Hematopoietic multipotent progenitor cell treated with erythropoietin and hydrocortisone succinate and interleukin-3 and kit ligand, for 15 days (in vitro differentiated cells): ENCODE measurements around the gene SERP2.
A peak's percentile ranks its signal among the peaks of the same experiment; 100 is the strongest.

Source experiments
- DNase-seq: peaks from one replicate; pipeline ENCODE4 v3.0.0-alpha.2; 2015; ENCODE audit warnings: low spot score

SERP2 gene

DNA sequence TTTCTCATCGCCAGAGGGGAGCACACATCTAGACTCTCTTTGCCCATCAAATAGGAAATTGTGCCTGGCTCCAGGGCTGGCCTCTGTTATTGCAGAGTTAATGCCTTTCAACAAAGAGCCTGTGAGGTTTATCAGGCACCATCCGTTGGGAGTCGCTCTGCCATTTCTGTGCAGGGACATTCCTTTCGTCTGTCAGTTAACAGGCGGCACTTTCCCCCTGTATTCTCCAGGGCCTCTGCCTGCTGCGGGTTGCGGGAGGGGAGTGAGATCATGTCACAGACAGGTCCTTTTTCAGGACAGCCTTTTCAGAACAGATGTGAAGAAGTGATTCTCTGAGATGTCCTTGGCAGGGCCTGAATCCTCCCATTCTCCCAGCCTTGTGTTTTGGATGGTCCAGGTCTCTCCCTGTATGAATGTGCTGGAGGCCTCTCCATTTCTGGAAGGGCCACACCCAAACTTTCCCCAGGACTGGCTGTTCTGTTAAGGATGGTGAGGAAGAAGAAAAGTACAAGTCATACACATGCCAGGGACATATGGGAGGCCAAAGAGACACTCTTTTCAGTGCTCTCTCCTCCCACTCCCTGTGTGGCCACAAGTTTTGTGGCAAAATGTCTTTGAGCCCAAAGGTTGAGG, 14.9 kb downstream of the SERP2 start:
- peak; percentile 44 for DNase-seq

DNA sequence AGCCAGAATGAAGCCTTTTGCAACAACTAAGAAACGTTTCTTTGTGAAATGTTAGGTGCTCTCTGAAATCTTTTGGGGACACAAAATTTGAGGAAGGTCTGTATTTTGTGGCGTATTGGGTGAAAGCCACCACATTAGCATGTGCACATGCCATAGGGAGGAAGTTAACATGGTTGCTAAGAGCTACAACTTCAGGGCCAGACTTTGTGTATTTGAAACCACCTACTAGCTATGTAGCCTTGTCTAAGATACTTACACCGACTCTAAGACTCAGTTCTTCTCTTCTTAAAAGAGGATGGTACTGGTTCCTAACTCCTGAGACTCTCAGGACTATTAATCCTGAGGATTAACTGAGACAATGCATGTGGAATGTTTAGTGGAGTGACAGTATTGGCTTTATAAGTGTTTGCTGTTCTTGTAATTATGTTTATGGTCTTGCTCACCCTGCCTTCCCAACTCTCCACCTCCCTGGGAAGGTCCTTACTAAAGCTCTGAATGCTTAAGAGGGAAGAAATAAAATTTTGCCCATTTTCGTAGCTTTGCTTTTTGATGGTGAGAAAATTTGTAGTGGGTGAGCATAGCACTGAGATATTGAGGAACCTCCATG, 15.5 kb downstream of the SERP2 start:
- no peak for DNase-seq

DNA sequence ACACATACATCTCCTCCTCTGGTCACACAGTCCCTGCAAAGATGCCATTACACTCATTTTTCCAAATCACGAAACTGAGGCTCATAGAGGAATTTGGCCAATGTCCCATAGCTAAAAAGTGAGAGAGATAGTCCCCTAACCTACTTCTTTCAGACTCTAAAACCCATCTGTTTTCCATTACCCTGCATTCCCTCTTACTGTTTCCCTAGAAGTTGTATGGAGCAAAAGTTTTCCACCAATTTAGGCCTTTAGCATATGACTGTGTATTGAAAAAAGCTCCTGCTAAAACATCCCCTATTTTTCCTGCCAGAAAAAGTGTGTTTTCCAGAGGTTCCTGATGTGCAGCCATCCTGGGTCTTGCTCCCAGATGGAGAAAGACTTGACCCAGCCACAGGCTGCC, 16.3 kb downstream of the SERP2 start:
- no peak for DNase-seq

DNA sequence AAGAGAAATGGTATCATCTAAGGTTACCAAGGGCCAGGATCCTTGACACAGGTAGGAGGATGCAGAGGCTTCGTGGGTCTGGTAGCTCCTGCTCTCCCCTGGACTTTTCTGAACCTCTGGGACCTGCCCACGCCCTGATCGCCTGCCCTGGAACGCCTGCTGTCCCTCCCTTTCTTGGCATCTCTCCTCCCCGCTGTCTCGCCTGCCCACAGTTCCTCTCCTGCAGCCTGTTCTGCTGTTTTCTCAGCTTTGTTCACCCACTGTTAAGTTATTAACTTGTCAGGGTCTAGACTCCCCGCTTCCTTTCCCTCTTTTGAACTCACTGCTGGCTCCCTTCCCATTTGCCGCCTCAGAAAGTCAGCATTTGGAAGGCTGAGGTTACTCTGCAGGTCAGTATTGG, 19.8 kb downstream of the SERP2 start:
- peak; percentile 63 for DNase-seq

DNA sequence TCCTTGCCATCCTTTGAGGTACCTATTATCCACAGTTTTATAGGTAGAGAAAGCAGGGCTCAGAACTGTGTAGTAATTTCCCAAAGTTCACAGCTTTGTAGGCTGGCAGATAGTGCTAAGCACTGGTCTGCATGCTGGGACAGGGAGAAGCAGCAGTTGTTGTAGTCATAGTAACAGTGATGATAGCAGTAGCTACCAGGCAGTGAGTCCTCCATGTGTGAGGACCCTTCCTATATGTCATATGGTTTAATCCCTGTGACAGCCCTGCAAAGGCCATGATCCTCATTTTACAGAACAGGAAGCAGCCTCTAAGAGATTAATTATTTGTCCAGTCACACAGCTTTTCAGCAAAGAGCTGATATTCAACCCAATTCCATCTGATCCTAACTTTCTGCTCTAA, 21.0 kb downstream of the SERP2 start:
- DNase-seq = no peak

DNA sequence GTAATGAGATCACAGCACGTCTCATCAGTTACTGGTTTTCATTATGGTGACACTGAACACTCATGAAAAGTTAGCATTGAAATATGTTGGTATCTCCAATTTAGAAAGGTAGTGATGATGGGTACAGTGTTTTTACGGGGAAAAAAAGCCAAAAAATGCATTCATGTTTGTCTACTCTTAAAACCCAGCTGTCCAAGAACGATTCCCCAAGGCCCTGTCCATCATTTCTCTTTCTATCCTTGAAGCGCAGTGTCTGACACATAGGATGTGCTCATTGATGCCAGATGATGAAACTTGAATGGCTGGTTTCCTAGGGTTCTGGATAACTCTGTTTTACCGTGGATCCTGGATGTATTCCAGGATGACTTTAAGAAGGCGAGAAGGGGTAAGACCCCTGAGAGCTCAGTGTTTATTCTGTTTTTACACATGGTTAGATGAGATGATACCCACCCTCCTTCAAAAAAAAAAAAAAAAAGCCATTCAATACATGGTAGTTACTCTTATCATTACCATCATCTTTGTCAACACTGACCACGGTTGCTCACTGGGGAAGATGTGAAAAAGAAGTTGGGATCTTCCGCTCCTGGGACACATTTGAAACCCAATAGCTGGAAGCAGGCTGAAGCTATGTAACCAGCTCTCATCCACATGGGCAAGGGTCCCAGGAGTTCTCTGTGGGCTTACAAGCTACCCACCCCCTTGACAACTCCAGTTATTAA, 22.5 kb downstream of the SERP2 start:
- no peak for DNase-seq

DNA sequence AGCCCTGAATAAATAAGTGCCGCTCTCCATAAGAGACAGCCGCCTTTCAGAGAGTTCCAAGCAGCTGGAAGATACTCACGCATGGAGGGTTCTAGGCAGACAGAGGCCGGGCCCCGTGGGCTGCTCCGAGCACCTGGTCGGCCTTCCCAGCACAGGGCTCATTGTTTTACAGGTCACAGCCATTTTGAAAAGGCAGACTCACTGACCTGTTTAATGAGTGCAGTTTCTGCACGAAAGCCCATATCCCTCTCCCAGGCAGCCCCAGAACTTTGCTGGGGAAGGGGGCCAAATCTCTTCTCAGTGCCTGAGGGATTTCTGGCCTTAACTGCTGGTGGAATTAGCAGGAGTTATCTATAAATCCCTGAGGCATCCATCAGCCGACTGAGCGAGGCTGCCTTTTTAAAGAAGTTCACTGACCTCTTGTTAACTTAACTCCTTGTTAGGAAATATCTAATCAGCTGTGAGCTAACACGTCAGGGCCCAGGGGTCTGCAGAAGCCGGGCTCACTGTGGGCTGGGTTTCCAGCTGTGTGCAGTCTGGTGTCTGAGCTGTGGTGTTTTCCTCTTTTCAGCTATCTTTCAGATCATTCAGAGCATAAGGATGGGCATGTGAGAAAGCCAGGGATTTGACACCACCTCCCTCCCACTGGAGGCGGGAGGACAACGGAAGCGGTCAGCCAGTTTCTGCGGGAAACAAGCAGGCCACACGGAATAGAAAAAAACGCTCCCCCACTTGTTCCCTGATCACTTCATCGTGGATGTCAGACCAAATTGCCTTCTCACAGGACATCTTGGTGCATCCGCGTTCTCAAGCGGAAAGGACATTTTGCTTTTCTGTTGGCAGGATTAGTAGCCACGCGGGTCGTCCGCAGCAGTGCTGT, 23.3 kb downstream of the SERP2 start:
- no peak for DNase-seq

DNA sequence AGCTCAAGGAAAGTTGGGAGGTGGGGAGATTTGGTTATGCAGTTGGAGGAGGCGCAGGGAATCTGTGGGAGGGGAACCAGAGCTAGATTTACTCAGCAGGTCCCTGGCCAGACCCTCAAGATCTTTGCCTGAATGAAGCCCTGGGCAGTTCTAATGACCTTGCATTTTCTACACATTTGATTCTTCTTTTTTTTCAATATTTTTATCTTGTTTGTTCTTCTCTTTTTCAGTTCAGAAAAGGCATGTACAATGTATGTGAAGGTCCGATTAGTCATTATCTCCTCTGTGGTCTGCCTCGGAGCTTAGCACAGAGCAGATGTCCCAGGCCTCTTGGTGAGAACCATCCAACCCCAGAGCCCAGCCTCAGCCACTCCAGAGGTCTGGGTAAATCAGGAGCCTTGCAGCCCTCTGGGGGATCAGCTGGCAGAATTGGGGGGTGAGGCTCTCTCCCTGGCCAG, 24.2 kb downstream of the SERP2 start:
- DNase-seq = peak; percentile 83

DNA sequence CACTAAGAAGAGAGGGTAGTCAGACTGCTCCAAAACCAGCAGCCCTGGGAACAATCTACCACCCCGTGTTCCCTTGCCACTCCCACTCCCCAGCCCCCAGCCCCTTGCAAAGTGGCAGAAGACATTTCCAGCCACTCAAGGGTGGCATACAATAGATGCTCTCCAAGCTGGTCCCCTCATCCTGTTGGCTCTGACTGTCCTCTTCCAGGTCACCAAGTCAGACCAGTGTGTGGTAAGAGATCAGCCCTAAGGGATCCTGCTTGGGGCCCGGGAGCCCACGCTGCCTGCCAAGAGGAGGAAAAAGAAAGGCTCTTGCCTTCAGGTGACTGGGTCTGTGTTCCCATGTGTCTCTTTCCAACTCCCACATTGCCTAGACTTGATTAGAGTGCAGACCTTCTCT, 25.0 kb downstream of the SERP2 start:
- DNase-seq = no peak

DNA sequence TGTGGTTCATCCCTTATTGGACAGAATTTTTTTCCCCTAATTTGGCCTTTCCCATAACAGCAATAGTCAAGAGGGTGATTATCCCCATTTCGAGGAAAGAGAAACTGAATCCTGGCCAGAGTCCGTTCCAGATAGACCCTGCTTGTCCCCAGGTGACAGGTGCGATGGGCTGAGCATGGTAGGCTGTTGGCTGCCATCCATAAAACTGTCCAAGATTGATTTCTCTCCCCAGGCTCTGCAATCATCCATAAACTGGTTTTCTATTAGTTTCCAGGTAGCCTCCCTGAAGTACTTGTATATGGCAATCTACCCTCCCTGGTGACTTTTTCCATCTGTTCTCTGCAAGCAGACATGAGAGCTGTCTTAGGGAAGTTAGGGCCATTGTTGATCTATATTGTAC, 25.4 kb downstream of the SERP2 start:
- DNase-seq = no peak

DNA sequence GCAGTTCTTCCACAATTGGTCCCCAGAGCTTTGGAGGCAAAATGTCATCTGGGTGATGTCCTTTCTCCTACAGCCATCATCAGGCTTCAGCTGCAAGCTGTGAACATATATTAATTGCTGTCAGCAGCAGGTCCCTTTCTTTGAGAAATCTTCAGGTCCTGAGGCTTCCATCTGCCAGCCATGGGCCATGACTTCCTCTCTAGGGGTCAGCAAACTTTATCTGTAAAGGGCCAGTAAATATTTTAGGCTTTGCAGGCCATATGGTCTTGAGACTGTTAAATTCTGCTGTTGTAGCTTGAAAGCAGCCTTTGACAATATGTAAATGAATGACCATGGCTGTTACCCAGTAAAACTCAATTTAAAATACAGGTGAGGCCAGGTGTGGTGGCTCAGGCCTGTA, 27.1 kb downstream of the SERP2 start:
- no peak for DNase-seq

DNA sequence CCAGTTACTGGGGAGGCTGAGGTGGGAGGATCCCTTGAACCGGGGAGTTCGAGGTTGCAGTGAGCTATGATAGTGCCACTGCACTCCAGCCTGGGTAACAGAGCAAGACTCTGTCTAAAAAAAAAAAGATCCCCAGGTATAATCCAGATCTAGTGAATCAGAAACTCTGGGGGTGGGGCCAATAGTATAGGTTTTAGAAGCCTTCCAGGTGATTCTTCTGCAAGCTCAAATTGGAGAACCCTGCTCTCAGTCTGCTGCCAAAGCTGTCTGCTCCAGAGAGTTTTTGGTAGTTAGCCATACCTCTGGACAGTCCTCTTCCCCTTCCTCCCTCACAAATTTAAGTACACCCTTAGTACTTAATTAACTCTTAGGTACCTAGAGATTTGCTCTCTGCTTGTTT, 28.0 kb downstream of the SERP2 start:
- no peak for DNase-seq

DNA sequence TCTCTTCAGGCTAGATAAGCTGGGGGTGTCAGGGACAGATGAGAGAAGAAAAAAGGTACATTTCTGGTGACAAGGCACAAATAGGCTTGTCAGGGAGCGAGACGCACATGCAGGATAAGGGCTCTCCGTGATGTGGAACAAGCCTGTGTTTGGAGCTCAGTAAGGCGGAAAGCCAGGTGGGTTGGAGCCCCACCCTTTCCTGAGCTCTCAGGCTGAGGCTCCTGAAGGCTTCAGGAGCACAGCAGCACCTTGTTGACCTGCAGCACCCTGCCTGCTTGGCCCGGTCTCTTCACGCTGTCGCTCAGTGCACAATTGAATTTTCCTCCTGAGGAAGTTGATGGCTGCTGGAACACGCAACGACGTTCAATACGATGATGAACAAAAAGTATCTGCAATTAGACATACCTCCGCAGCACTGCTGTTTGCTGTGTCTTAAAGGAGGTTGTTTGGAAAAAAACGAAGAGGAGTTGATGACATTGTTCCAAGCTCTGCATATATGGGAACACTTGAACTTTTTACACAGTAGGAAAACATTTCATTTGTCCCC, 29.3 kb downstream of the SERP2 start:
- DNase-seq = no peak

DNA sequence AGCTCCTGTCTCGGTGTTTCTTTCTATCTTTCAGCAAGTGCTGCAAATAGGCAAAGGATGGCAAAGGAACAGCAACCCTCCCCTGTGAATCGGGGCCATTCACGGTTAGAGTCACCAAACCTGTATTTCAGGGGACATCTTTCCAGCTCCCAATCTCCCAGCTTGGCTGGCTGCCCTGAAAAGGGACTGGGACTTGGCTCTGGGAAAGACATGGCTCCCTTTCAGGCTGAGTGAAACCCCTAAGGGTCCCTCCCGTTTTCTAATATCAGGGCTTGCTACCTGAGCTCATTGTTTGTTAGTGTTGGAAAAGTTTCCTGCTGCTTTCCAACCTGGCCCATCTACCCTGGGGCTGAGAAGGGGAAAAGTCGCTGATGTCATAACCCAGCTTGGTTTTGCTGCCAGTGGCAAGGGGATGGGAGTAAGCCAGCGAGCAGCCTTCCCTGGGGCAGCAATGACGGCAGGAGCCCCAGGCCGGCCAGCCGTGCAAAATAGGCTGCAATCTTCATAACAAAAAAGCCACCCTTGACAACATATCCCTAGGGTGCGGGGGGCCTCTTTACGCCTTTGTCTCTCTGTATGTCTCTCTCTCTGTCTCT, 29.9 kb downstream of the SERP2 start:
- no peak for DNase-seq

DNA sequence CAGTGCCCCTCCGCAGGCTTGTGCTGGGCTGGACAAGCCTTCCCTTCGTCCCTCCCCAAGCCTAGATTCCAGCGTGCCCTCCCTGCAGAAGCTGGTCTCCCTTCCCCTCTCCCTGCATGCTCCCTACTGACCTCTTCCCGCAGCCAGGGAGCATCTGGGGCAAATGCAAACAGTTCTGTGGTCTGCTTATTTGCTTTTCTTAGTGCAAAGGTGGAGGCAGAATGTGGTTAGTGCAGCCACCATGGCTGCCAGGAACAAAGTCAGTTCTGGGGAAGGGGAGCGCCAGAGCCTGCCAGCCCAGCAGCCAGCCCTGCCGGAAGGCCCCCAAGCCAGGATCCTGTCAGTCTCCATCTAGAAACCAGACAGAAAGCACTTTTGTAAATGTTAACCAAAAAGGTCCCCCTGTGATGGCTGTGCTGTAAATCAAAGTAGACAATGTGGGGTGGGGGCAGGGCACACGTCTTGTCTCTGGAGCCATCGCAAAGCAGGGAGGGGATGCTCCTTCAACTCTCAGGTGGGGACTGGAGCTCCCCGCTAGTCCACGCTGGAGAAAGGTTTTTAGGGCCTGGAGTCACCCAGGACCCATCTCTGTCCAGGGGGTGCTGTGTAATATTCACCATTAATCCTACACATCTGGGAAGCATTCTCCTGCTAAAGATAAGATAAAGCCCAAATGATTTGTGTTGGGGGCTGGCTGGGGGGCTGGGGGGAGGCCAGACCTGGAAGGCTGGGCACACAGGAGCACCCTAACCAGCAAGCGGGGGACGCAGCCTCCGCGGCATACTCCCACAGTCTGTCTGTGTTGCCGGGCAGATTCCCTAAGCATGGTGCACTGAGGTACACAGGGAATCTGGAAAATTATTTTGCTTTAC, 30.9 kb downstream of the SERP2 start:
- no peak for DNase-seq

DNA sequence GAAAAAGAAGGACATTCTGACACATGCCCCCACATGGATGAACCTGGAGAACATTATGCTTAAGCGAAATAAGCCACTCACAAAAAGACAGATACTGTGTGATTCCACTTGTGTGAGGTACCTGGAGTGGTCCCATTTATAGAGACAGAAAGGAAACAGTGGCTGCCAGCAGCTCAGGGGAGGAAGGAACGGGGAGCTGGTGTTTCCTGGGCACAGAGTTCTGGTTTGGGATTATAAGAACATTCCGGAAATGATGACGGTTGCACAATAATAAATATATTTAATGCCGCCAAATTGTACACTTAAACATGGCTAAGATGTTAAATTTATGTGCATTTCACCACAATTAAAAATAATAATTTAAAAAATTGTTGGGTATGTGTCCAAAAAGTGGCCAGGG, 33.0 kb downstream of the SERP2 start:
- DNase-seq = no peak

DNA sequence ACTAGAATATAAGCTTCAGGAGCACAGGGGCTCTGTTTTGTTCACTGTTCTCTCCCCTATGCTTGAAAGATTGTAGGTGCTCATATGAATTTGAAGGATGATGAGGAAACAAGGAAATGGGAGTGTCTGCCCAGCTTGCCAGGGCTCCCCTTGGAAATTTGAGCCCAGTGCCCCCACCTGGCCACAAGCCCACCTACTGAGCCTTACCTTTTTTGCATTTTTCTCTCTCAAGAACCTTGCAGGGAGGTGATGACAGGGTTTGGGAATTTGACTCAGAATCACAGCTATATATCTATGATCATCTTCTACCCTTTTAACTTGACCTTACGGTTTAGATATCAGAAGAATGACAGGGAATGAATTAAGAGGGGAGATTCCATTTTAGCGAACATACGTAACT, 33.8 kb downstream of the SERP2 start:
- DNase-seq = no peak

DNA sequence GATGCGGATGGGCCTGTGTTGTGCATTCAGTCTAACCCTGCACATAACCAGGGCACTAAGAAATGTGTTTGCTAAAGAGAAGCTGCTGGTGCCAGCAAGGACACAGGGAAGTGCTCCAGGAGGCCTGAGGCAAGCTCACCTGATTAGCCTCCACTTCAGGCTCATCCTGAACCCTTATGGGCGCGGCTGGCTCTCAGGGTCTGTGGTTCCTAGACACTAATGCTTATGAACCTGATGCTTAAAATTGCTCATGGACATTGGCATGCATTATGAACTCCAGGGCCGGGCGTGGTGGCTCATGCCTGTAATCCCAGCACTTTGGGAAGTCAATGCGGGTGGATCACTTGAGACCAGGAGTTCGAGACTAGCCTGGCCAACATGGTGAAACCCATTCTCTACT, 34.3 kb downstream of the SERP2 start:
- DNase-seq = no peak

DNA sequence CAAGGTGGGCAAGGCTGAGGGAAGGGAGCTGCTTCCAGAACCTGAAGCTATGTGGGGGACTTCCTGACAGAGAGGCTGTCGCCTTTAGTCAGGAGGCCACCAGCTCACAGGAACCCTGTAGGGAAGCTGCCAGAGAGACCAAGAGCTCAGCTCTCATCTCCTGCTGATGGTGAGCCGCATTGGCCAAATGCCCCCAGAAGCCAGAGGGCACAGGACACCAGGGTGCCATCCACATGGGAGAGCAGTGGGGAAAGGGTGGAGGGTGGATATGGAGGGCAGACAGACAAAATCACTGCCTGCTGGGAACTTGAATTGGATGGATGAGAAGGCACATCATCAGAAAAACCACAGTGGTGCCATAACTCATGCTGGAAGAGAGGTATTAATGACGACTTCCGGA, 36.0 kb downstream of the SERP2 start:
- no peak for DNase-seq

DNA sequence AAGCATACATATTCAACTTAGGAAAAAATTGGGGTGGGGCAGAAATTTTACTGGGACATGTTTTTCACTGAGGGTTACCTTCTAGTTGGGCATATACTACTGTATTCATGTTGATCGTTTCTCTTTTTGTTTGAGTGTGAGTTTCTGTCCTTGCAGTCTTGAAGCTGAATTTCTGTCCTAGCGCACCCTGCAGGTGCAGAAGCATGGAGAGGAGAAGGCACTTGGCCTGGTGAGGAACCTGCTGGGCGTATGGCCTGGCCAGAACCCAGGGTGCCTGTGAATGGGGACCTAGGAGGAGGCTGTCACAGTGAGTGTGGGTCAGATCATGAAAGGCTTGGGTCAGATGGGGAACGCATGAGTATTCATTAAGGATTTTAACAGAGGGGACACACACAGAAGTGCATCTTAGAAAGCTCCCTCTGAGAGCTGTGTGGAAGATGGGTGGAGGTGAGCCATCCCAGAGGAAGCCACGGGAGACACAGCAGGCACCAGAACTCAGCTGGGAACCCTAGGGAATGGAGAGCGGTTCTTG, 36.8 kb downstream of the SERP2 start:
- DNase-seq = no peak

DNA sequence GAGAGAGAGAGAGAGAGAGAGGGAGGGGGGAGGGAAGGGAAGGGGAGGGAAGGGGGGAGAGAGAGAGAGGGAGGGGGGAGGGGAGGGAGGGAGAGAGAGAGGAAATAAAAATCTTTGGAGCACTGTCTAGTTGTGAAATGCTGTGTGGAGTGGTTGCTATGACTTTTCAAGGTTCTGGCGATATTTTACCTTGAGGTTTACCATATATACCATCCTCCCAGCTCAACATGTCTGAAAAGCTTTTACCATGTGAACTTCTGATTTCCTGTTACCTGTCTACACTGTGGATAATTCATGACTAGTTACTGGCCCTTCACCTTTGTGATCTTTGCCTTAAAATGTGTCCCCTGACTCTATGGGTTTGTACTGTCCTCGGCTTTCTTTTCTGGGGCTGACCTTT, 38.2 kb downstream of the SERP2 start:
- DNase-seq = no peak
